Caco-2 (cell line): ENCODE measurements around the gene ERVV-1. TPM values are rescaled to one million over a fixed set of nuclear protein-coding genes. Genes with fewer than 3 reads are reported as not detected.

Experiments
- BruUV-seq: library from RNA; stranded (reverse); fragments of 400-500 nt; replicated peaks from 2 replicates; lab custom pipeline; 2021; lab: Mats Ljungman, UMichigan
- CTCF ChIA-PET: fragments of 300-600 bp; sonication (Branson Sonifier 250); formaldehyde crosslinking; loops from one replicate; lab custom pipeline; 2022; ENCODE audit warnings: antibody characterized with exemption; lab: Charles Lee
- POLR2A ChIA-PET: fragments of 300-600 bp; sonication (Branson Sonifier 250); formaldehyde crosslinking; loops from one replicate; lab custom pipeline; 2022; ENCODE audit warnings: antibody characterized with exemption; lab: Charles Lee
- DNase-seq, 2 experiments: peaks; one replicate each; pipeline versions ENCODE4 v3.0.0 to v3.0.0-alpha.2; 2020 to 2022
- H3K27me3 ChIP-seq: replicated peaks from 2 replicates; pipeline ENCODE4 v1.6.0; 2011; ENCODE audit warnings: low read length; ENCODE audit not compliant: control insufficient read depth, insufficient read depth
- H3K36me3 ChIP-seq: 2 replicates; pipeline ENCODE4 v1.5.1; 2011; ENCODE audit warnings: low read length; ENCODE audit not compliant: control insufficient read depth, insufficient read depth
- H3K4me1 ChIP-seq: fragments of 250-450 bp; sonication (Bioruptor Pico); 2 replicates; pipeline ENCODE4 v1.5.1; 2020; ENCODE audit warnings: mild to moderate bottlenecking
- H3K4me3 ChIP-seq: 2 replicates; pipeline ENCODE4 v1.5.1; 2011; ENCODE audit warnings: low read depth, mild to moderate bottlenecking, control low read depth, low read length
- H3K9me3 ChIP-seq: fragments of 250-450 bp; sonication (Bioruptor Pico); 2 replicates; pipeline ENCODE4 v1.5.1; 2020; ENCODE audit warnings: mild to moderate bottlenecking, moderate library complexity
- H3K27ac Mint-ChIP-seq: one replicate; pipeline ENCODE4 v1.8.0; 2022; ENCODE audit warnings: mixed read lengths; ENCODE audit not compliant: unreplicated experiment
- H3K27me3 Mint-ChIP-seq: one replicate; pipeline ENCODE4 v1.8.0; 2022; ENCODE audit warnings: mixed read lengths; ENCODE audit not compliant: insufficient read depth, unreplicated experiment
- H3K36me3 Mint-ChIP-seq: one replicate; pipeline ENCODE4 v1.8.0; 2022; ENCODE audit warnings: mild to moderate bottlenecking, mixed read lengths; ENCODE audit not compliant: insufficient read depth, unreplicated experiment
- H3K4me1 Mint-ChIP-seq: one replicate; pipeline ENCODE4 v1.8.0; 2022; ENCODE audit warnings: low read depth, mixed read lengths; ENCODE audit not compliant: unreplicated experiment
- H3K4me3 Mint-ChIP-seq: one replicate; pipeline ENCODE4 v1.8.0; 2022; ENCODE audit warnings: mild to moderate bottlenecking, moderate library complexity, mixed read lengths; ENCODE audit not compliant: unreplicated experiment
- H3K9me3 Mint-ChIP-seq: one replicate; pipeline ENCODE4 v1.8.0; 2022; ENCODE audit warnings: mixed read lengths; ENCODE audit not compliant: unreplicated experiment
- intact Hi-C: fragments of 100-400 bp; cut with micrococcal nuclease; formaldehyde crosslinking; loops from one replicate; pipeline ENCODE4 v1.10.0; 2022; ENCODE audit not compliant: unreplicated experiment
- total RNA-seq: library from RNA; stranded (reverse); gene quantifications from 2 replicates; pipeline ENCODE4 v1.2.3, GENCODE V29; 2022
- TF ChIP-seq, protein P1 (sequence below), 2 experiments: fragments of 200-600 bp in 1 of 2; IDR thresholded peaks; 1 replicate in 1 of 2; 2 replicates in 1 of 2; pipeline versions ENCODE4 v1.5.1 to v1.8.0; 2011 to 2022; ENCODE audit warnings: antibody characterized with exemption in 1 of 2, control low read depth in 1 of 2, inconsistent platforms in 1 of 2, low read depth in 1 of 2, low read length in 1 of 2, mild to moderate bottlenecking in 1 of 2, moderate library complexity in 1 of 2; ENCODE audit not compliant: insufficient read depth in 1 of 2, severe bottlenecking in 1 of 2, unreplicated experiment in 1 of 2

ERVV-1 gene
- total RNA-seq, 1 experiment from 2014 or later: not detected

DNA sequence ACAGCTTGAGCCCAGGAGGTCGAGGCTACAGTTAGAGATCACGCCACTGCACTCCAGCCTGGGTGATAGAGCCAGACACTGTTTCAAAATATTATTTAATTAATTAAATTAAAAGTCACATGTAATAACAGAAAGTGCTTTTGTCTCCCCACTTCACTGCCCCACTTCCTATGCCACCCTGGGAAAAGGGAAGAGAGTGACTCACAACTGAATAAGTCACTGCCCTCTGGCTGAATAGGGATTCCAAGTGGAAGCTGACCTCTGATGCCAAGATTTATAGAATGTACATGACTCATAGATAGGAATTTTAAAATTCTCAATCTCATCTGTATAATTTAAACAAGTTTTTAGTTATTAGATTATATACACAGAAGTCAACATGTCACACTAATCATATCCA is 22.2 kb upstream of the ERVV-1 start:
- H3K4me1 ChIP-seq: no peaks in the 10 kb centered on the region
- intact Hi-C loops: no loop called here
- no peak overlapping the region for H3K4me3 ChIP-seq
- no peaks in the 10 kb centered on the region for H3K36me3 ChIP-seq
- H3K9me3 ChIP-seq: peaks cover 21% of the 10 kb centered on the region
- H3K9me3 Mint-ChIP-seq: peaks cover 40% of the 10 kb centered on the region
- TF ChIP-seq, protein P1, sequence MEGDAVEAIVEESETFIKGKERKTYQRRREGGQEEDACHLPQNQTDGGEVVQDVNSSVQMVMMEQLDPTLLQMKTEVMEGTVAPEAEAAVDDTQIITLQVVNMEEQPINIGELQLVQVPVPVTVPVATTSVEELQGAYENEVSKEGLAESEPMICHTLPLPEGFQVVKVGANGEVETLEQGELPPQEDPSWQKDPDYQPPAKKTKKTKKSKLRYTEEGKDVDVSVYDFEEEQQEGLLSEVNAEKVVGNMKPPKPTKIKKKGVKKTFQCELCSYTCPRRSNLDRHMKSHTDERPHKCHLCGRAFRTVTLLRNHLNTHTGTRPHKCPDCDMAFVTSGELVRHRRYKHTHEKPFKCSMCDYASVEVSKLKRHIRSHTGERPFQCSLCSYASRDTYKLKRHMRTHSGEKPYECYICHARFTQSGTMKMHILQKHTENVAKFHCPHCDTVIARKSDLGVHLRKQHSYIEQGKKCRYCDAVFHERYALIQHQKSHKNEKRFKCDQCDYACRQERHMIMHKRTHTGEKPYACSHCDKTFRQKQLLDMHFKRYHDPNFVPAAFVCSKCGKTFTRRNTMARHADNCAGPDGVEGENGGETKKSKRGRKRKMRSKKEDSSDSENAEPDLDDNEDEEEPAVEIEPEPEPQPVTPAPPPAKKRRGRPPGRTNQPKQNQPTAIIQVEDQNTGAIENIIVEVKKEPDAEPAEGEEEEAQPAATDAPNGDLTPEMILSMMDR (IDR thresholded peaks at IDR 0.05; ENCODE audit: insufficient read depth in 1 of 2, low read depth in 1 of 2, low read length in 1 of 2, severe bottlenecking in 1 of 2, unreplicated experiment in 1 of 2): no peak
- no peak overlapping the region for H3K27ac Mint-ChIP-seq
- no peaks in the 10 kb centered on the region for H3K4me1 Mint-ChIP-seq
- no TSS peak for BruUV-seq
- DNase-seq: no peak
- no peaks in the 10 kb centered on the region for H3K27me3 ChIP-seq
- CTCF ChIA-PET: no interaction called here
- POLR2A ChIA-PET: no interaction called here
- peaks cover 5% of the 10 kb centered on the region for H3K36me3 Mint-ChIP-seq
- no peaks in the 10 kb centered on the region for H3K27me3 Mint-ChIP-seq
- no peak overlapping the region for H3K4me3 Mint-ChIP-seq

DNA sequence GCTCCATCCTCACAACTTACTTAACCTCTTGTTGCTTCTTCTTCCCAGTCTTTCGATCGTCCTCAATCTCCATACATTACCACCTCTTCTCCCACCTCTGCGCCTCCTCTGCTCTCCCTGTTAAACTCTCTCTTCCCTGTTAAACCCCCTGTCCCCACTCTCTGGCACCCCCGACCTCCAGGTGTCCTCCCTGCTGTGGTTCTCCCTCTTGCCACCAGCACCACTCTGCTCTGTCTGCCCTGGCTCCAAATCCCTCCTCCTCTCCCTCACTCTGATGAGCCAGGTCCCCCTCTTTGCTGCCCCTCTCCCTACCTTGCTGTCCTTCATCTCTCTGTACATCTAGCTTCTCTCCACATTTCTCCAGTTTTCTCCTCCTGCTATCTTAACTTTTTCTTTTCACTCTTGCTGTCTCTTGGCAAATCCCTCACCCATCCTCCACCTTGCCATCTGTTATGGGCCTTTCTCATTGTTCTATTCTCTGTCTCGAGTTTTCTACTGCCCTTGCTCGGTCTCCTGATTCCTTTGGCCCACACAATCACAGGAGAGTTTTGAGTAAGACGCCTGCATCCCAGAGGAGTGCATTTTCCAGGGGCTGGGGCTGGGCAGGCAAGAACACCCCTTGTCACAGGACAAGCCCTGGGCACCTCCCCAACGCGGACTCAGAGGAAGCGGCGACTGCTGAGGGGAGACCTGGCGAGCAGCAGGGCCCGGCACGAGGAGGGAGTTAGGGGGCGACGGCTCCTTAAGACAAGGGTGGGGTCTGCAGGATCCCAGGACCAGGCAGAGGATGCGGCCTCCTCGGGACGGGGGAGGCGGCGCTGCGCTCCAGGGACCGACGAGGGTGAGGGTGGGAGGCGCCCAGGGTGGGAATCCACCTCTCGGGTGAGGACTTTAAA is 21.4 kb upstream of the ERVV-1 start:
- Histone ChIP-seq H3K4me3 (no peak overlapping the region), H3K36me3 (no peaks in the 10 kb centered on the region), H3K27me3 (no peaks in the 10 kb centered on the region), H3K4me1 (no peaks in the 10 kb centered on the region), H3K9me3 (peaks cover 17% of the 10 kb centered on the region; the same call in 1 of the 2 replicates)
- peaks cover 31% of the 10 kb centered on the region for H3K9me3 Mint-ChIP-seq
- TF ChIP-seq, protein P1 (IDR thresholded peaks at IDR 0.05; ENCODE audit: insufficient read depth in 1 of 2, low read depth in 1 of 2, low read length in 1 of 2, severe bottlenecking in 1 of 2, unreplicated experiment in 1 of 2): no peak
- H3K27me3 Mint-ChIP-seq: no peaks in the 10 kb centered on the region
- H3K36me3 Mint-ChIP-seq: no peaks in the 10 kb centered on the region
- intact Hi-C loops: no loop called here
- H3K27ac Mint-ChIP-seq: no peak overlapping the region
- DNase-seq: no peak
- CTCF ChIA-PET: no interaction called here
- POLR2A ChIA-PET: no interaction called here
- no peaks in the 10 kb centered on the region for H3K4me1 Mint-ChIP-seq
- no TSS peak for BruUV-seq
- H3K4me3 Mint-ChIP-seq: peak overlapping the region; percentile 55

DNA sequence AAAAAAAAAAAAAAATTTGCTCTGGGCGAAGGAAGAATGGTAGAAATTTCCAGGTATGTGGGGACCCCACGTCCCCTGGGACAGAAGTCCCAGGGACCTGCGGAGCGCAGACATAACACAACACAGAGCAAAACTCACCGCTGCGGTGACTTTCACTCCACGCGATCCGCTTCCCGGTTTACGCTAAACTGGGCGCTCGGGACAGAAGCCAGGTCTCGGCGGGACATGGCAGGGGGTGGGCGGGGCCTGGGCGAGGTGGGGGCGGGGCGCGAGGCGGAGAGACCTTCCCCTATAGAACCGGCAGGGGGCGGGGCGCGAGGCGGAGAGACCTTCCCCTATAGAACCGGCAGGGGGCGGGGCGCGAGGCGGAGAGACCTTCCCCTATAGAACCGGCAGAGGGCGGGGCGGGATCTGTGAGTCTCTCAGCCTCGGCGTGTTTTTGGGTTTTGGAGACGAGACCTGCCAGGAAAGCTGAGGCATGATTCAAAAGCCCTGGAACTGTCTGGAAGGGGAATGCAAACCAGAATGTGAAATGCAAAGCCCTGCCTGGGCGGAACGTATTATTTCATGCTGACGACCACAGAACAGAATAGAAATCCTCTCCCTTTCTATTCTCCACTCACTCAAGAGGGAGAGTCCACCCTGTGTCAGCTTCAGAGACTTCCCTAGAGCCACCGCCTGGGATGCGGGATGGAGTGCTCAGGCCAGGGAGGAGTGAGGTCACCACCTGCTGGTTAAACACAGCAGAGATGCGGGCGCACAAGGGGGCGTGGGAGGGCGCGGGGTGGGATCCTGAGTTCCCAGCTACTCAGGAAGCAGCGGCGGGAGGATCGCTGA is 20.2 kb upstream of the ERVV-1 start:
- H3K9me3 ChIP-seq: peaks cover 10% of the 10 kb centered on the region; the same call in 1 of the 2 replicates

More for the DNA sequence above, 20.2 kb upstream of the ERVV-1 start:
- ChIA-PET POLR2A (no interaction called here), CTCF (interaction anchor here (0.7 kb wide), 1 partner anchor 216 kb away, joined by 6 read pairs; no protein-coding TSS in a partner anchor)
- H3K4me3 ChIP-seq: no peak overlapping the region
- no peaks in the 10 kb centered on the region for H3K27me3 Mint-ChIP-seq
- H3K27ac Mint-ChIP-seq: no peak overlapping the region
- H3K4me1 Mint-ChIP-seq: no peaks in the 10 kb centered on the region
- no TSS peak for BruUV-seq
- H3K9me3 Mint-ChIP-seq: peaks cover 25% of the 10 kb centered on the region
- H3K4me3 Mint-ChIP-seq: peak overlapping the region; percentile 55
- peak; percentile 46 to 61 for DNase-seq
- no peaks in the 10 kb centered on the region for H3K27me3 ChIP-seq
- H3K4me1 ChIP-seq: no peaks in the 10 kb centered on the region
- H3K36me3 Mint-ChIP-seq: no peaks in the 10 kb centered on the region
- intact Hi-C loops: no loop called here
- H3K36me3 ChIP-seq: no peaks in the 10 kb centered on the region
- TF ChIP-seq, protein P1 (IDR thresholded peaks at IDR 0.05; ENCODE audit: insufficient read depth in 1 of 2, low read depth in 1 of 2, low read length in 1 of 2, severe bottlenecking in 1 of 2, unreplicated experiment in 1 of 2): peak; percentile 5 to 57
